SK-N-MC (cell line): ENCODE results near the gene FADS2.

Experiments
- EZH2 ChIP-seq: fragments of 200-600 bp; sonication (generic); IDR thresholded peaks from one replicate; pipeline ENCODE4 v1.6.1; 2017; ENCODE audit warnings: antibody characterized with exemption
- POLR2AphosphoS5 ChIP-seq: IDR thresholded peaks from 2 replicates; pipeline ENCODE4 v1.6.1; 2012; ENCODE audit warnings: mild to moderate bottlenecking, low read depth, low read length, borderline replicate concordance

GRCh38 chr11:61912530-61912898 is 84.4 kb downstream of the FADS2 start:
- TF ChIP-seq EZH2 (no peak), POLR2AphosphoS5 (no peak)
